Epithelial cell of proximal tubule (primary cell): ENCODE results near the gene GAB1. TPM values are rescaled to one million over a fixed set of nuclear protein-coding genes. Genes with fewer than 3 reads are reported as not detected.

Experiments used
- DNase-seq: peaks from one replicate; pipeline ENCODE4 v3.0.0-alpha.2; 2011; ENCODE audit warnings: low read depth
- H3K4me3 ChIP-seq: 2 replicates; pipeline ENCODE4 v1.5.1; 2011; ENCODE audit warnings: low read depth, mild to moderate bottlenecking, low read length
- total RNA-seq: library from RNA; depleted of rRNA; stranded (reverse); fragments of >200 nt; gene quantifications from 2 replicates; pipeline ENCODE4 v1.2.3, GENCODE V29; 2015
- TF ChIP-seq, protein P1 (sequence below): conservative IDR thresholded peaks from 2 replicates; pipeline ENCODE4 v1.5.1; 2012; ENCODE audit warnings: low read depth, mild to moderate bottlenecking, low read length

The GAB1 gene
- total RNA-seq, 1 donor from 2014 or later = 12.2 TPM

- TF ChIP-seq, protein P1, sequence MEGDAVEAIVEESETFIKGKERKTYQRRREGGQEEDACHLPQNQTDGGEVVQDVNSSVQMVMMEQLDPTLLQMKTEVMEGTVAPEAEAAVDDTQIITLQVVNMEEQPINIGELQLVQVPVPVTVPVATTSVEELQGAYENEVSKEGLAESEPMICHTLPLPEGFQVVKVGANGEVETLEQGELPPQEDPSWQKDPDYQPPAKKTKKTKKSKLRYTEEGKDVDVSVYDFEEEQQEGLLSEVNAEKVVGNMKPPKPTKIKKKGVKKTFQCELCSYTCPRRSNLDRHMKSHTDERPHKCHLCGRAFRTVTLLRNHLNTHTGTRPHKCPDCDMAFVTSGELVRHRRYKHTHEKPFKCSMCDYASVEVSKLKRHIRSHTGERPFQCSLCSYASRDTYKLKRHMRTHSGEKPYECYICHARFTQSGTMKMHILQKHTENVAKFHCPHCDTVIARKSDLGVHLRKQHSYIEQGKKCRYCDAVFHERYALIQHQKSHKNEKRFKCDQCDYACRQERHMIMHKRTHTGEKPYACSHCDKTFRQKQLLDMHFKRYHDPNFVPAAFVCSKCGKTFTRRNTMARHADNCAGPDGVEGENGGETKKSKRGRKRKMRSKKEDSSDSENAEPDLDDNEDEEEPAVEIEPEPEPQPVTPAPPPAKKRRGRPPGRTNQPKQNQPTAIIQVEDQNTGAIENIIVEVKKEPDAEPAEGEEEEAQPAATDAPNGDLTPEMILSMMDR = no peak
- peak overlapping the region; percentile 77 for H3K4me3 ChIP-seq
- DNase-seq = no peak
These were observed 1.1 kb downstream of the GAB1 start for GRCh38 chr4:143337600-143338287.

- DNase-seq = no peak
- TF ChIP-seq, protein P1 = no peak
These were observed 1.6 kb downstream of the GAB1 start for GRCh38 chr4:143338313-143338712.

DNA sequence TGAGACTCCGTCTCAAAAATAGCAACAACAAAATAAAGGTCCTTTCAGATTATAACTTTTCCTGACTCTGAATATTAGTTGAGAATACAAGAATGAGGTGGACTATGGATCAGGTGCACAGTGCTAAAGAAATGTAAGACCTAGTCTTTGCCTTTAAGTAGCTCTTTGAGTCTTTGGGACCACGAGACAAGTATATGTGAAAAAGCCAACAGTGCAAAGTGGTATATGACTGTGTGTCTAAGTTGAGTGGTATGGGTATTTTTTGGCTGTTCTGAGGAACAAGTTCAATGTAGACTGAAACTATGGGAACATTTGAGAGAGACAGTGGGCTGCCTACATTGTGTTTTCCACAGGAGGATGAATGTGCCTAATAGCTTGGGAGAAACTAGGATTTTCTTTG, 2.8 kb downstream of the GAB1 start:
- H3K4me3 ChIP-seq = no peak overlapping the region
- DNase-seq = no peak
- TF ChIP-seq, protein P1 = no peak

More at GRCh38 chr4:143338313-143338712, 1.6 kb downstream of the GAB1 start:
- H3K4me3 ChIP-seq = peak overlapping the region; percentile 77

DNA sequence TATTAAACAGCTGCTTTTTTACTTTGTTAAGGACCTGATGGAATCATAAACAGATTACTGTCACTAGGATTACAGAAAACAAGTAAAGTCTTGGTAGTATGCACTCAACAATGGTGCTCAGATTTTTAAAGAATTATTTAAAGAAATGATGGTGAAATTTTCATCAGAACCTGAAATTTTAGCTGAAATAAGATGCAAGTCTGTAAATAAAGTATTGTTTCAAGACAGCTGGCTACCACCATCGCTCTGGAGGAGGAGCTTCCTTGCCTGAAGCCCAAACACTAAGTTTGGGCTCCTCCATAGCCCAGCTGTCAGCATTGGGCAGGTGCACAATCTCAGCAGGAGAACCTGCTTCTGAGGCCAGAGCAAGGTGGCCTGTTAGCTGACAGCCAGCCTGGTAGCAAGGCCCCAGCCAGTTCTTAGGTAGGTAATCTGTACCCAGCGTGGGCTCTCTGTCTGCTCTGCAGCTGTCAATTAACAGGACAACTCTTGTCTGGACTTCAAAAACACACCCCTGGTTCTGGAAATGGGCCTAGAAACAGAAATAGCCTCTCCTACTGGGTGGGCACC, 4.6 kb downstream of the GAB1 start:
- no peak for DNase-seq
- TF ChIP-seq, protein P1 = no peak
- no peak overlapping the region for H3K4me3 ChIP-seq

DNA sequence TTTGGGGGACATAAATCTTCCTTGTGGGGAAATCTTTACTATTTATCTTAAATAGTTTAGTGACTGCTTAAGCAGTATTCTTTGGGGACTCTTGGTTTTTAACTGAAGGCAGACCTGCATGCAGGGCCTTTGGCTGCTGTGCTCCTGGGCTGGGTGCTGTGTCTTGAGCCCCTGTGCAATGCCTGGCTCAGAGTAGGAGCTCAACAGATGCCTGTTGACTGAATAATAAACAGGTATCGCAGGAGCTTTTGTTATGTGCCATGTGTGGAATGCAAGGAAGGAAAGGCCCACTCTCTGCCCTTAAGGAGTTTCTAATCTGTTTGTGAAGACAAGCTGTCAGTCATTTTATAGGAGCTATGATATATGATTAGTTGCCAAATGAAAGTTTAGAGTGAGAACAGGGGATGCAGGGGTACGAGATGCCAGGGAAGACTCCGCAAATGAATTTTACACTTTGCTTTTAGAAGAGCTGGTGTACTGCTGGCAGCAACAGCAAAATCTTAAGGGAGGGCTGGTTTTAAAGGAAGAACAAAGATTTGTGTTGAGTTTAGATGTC, 6.7 kb downstream of the GAB1 start:
- H3K4me3 ChIP-seq = no peak overlapping the region
- TF ChIP-seq, protein P1 = no peak
- DNase-seq = no peak

GRCh38 chr4:143344041-143344440, 7.4 kb downstream of the GAB1 start:
- no peak for DNase-seq
- no peak overlapping the region for H3K4me3 ChIP-seq
- TF ChIP-seq, protein P1 = no peak
